Left lung (tissue), 10 donors: ENCODE data around the gene CYB561. TPM values are rescaled to one million over a fixed set of nuclear protein-coding genes. Genes with fewer than 3 reads are reported as not detected.

Source experiments
- ATAC-seq: fragments of 200-7000 bp; cut with Tn5 transposase; one replicate; pipeline ENCODE4 v1.9.1; 2020; ENCODE audit warnings: moderate library complexity
- DNase-seq, 4 donors: peaks; one replicate each; pipeline ENCODE4 v3.0.0-alpha.2; 2013 to 2020
- H3K27ac ChIP-seq, 2 donors: fragments of 200-600 bp; sonication (generic) in 1 of 2; one replicate each; pipeline versions ENCODE4 v1.5.0 to v1.8.0; 2020 to 2021
- H3K27me3 ChIP-seq, 2 donors: fragments of 200-600 bp; sonication (generic) in 1 of 2; one replicate each; pipeline versions ENCODE4 v1.5.0 to v1.8.0; 2020 to 2021
- H3K36me3 ChIP-seq, 2 donors: fragments of 200-600 bp; sonication (generic) in 1 of 2; one replicate each; pipeline versions ENCODE4 v1.5.0 to v1.8.0; 2020 to 2021
- H3K4me1 ChIP-seq, 2 donors: fragments of 200-600 bp; one replicate each; pipeline ENCODE4 v1.8.0; 2021
- H3K4me3 ChIP-seq, 2 donors: fragments of 200-600 bp; sonication (generic) in 1 of 2; one replicate each; pipeline versions ENCODE4 v1.5.0 to v1.8.0; 2020 to 2021; ENCODE audit warnings: mild to moderate bottlenecking in 1 of 2
- H3K9me3 ChIP-seq, 2 donors: fragments of 200-600 bp; sonication (generic) in 1 of 2; one replicate each; pipeline versions ENCODE4 v1.5.0 to v1.8.0; 2020 to 2021
- intact Hi-C, 2 donors: fragments of 100-400 bp; cut with DNase I; formaldehyde crosslinking; loops; one replicate each; pipeline versions ENCODE4 v1.11.2 to v1.14.2; 2022
- polyA plus RNA-seq, 6 donors: library from polyadenylated mRNA; unstranded; fragments of 120-200 nt; gene quantifications; one replicate each; pipeline ENCODE4 v1.2.1, GENCODE V29; 2013; ENCODE audit not compliant: insufficient read length in 6 of 6
- total RNA-seq, 2 donors: library from RNA; stranded (reverse); fragmentation: NEBNext Ultra II Directional; extraction: Animal tissue kit (Norgen Biotek cat#: 25700); gene quantifications; one replicate each; pipeline ENCODE4 v1.2.1, GENCODE V29; 2021
- TF ChIP-seq, protein P1 (sequence below), 2 donors: fragments of 200-600 bp; sonication (generic) in 1 of 2; IDR thresholded peaks; one replicate each; pipeline versions ENCODE4 v1.5.0 to v1.8.0; 2021; ENCODE audit warnings: antibody characterized with exemption in 2 of 2
- donor health status: DM: no; HTN: yes; CAD: no.
- donor health status: DM: no; HTN: no; CAD: no.

CYB561 gene
- total and polyA plus RNA-seq, 8 donors, result 25.9 to 76.4 (median 33.4) TPM

DNA sequence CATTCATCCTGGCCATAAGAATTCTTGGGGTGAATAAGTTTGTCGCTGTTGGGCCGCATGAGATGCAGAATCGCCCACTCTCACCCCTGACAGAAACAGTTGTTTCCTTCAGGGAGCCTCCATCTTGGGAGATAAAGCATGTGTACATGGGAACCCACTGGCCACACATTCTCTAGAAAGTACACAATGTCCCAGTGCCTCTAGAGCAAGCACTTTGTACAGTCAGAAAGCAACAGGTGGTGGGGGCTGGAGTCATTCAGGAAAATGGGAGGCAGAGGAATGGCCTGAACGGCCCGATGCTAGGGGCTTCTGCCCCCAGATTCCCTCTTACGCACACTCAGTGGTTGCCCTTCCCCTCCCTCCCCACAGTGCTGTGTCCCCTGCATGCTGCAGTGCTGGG, 46.8 kb upstream of the CYB561 start:
- ATAC-seq (no peak), DNase-seq (no peak)
- TF ChIP-seq, protein P1, sequence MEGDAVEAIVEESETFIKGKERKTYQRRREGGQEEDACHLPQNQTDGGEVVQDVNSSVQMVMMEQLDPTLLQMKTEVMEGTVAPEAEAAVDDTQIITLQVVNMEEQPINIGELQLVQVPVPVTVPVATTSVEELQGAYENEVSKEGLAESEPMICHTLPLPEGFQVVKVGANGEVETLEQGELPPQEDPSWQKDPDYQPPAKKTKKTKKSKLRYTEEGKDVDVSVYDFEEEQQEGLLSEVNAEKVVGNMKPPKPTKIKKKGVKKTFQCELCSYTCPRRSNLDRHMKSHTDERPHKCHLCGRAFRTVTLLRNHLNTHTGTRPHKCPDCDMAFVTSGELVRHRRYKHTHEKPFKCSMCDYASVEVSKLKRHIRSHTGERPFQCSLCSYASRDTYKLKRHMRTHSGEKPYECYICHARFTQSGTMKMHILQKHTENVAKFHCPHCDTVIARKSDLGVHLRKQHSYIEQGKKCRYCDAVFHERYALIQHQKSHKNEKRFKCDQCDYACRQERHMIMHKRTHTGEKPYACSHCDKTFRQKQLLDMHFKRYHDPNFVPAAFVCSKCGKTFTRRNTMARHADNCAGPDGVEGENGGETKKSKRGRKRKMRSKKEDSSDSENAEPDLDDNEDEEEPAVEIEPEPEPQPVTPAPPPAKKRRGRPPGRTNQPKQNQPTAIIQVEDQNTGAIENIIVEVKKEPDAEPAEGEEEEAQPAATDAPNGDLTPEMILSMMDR (IDR thresholded peaks at IDR 0.05), result no peak
- intact Hi-C loops, result no loop called here
- Histone ChIP-seq H3K27me3 (no peaks in the 10 kb centered on the region), H3K4me3 (no peak overlapping the region), H3K9me3 (no peaks in the 10 kb centered on the region), H3K4me1 (peaks cover 0 to 5% of the 10 kb centered on the region in 2 donors), H3K27ac (no peak overlapping the region), H3K36me3 (no peaks in the 10 kb centered on the region)

DNA sequence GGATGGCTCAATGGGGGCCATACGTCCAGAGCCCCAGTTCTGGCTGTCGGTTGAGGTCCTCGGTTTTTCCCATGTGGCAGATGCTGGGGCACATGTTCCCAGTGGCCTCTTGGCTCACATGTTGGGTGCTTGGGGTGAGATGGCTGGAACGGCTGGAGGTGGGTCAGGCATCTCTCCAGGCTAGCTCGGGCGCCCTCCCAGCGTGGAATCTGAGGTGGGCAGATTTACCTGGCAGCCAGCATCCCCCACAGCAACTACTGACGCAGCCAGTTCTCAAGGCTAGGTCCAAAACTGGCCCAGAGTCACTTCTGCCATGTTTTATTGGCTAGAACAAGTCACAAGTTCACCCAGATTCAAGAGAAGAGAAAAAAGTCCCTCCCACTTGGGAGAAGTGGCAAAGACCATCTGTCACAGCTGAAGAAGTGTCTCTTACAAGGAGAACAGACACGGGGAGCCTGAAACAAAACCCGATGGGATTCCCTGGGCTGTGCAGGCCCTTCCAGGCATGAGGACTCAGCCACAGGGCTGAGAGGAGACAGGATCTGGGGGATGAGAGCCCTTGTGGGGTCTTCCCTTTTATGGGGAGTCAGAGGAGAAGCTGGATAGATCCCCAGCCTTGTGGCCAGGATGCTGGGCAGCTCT, 46.0 kb upstream of the CYB561 start:
- ATAC-seq (no peak), DNase-seq (no peak)
- H3K27me3 ChIP-seq, result no peaks in the 10 kb centered on the region
- H3K9me3 ChIP-seq, result no peaks in the 10 kb centered on the region
- TF ChIP-seq, protein P1 (IDR thresholded peaks at IDR 0.05), result no peak
- no peaks in the 10 kb centered on the region for H3K36me3 ChIP-seq
- no peak overlapping the region for H3K4me3 ChIP-seq
- H3K4me1 ChIP-seq, result peaks cover 0 to 5% of the 10 kb centered on the region in 2 donors
- intact Hi-C loops, result no loop called here
- H3K27ac ChIP-seq, result no peak overlapping the region

DNA sequence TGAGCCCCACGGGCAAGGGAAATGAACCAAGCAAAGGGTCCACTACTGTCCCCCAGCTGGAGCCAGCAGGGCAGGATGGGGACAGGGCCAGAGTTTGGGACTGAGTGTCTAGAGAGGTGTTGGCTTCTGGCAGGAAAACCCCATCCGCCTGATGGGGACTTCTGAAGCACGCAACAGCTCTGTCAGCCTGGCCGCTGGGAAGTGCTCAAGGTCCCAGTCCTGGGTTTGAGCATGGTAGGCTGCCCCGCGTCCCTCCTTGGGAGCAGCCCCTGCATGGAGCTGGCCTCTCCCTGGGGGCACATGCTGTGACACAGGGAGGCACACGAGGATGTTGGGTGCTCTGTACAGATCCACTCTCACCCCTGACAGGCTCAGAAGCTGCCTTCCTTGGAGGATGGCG, 45.3 kb upstream of the CYB561 start:
- Histone ChIP-seq H3K27ac (no peak overlapping the region), H3K4me1 (peaks cover 0 to 2% of the 10 kb centered on the region in 2 donors), H3K27me3 (no peaks in the 10 kb centered on the region), H3K36me3 (no peaks in the 10 kb centered on the region), H3K9me3 (no peaks in the 10 kb centered on the region), H3K4me3 (no peak overlapping the region)
- intact Hi-C loops, result no loop called here
- ATAC-seq (no peak), DNase-seq (peak in 1 of 4 donors; percentile 49)
- TF ChIP-seq, protein P1 (IDR thresholded peaks at IDR 0.05), result no peak

DNA sequence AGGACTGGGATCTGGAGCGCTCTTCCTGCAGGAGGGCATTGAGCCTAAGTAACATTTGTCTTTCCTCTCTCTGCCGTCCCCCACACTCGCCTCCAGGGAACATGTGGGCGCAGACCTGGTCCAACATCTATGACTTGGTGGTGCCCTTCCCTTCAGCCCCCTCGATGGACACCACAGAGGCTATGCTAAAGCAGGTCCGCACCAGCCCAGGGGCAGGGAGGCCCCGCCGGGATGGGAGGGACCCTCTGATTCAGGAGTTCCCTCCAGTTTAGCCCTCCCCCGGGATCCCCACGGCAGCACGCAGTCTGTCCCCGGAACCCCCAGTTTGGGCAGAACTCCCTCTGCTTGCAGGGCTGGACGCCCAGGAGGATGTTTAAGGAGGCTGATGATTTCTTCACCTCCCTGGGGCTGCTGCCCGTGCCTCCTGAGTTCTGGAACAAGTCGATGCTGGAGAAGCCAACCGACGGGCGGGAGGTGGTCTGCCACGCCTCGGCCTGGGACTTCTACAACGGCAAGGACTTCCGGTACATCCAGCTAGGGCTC, 44.8 kb upstream of the CYB561 start:
- DNase-seq, result no peak
- Histone ChIP-seq H3K4me1 (no peaks in the 10 kb centered on the region), H3K36me3 (no peaks in the 10 kb centered on the region), H3K9me3 (no peaks in the 10 kb centered on the region), H3K27me3 (no peaks in the 10 kb centered on the region), H3K4me3 (no peak overlapping the region), H3K27ac (no peak overlapping the region)
- intact Hi-C loops, result no loop called here
- TF ChIP-seq, protein P1 (IDR thresholded peaks at IDR 0.05), result no peak
- no peak for ATAC-seq

DNA sequence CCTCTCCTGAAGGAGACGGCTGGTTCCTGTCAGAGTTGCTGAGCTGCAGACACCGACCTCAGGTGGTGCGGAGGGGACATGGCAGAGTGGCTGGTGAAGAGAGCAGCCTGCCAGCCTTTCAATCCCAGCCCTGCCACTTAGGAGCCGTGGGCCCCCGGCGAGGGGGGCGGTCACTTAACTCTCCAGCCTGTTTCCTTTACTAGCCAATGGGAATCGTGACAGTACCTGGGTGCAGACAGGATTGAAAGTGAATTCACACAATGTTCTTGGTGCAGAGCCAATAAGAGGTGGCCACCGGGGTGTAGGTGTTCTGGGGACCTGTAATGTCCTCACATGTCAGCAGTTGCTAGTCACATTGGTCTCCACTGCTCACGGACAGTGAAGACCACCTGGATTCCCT, 44.2 kb upstream of the CYB561 start:
- intact Hi-C loops, result no loop called here
- H3K36me3 ChIP-seq, result no peaks in the 10 kb centered on the region
- ATAC-seq, result no peak

More for the DNA sequence above, 44.2 kb upstream of the CYB561 start:
- TF ChIP-seq, protein P1 (IDR thresholded peaks at IDR 0.05), result no peak
- no peak overlapping the region for H3K4me3 ChIP-seq
- no peaks in the 10 kb centered on the region for H3K9me3 ChIP-seq
- no peaks in the 10 kb centered on the region for H3K27me3 ChIP-seq
- no peaks in the 10 kb centered on the region for H3K4me1 ChIP-seq
- DNase-seq, result no peak
- no peak overlapping the region for H3K27ac ChIP-seq
